H1 (cell line): Measurements from ENCODE around the gene UBXN11.

Experiments
- CEBPB ChIP-seq: IDR thresholded peaks from 2 replicates; pipeline ENCODE4 v1.6.1; 2012; ENCODE audit warnings: low read depth, low read length
- CTCF ChIP-seq, 3 experiments: IDR thresholded peaks; 1 replicate in 2 of 3; 2 replicates in 1 of 3; pipeline versions ENCODE4 v1.5.1 to v1.6.1; 2011; ENCODE audit warnings: low read length in 3 of 3, mild to moderate bottlenecking in 3 of 3, inconsistent platforms in 2 of 3, low read depth in 1 of 3, moderate library complexity in 1 of 3; ENCODE audit not compliant: insufficient read depth in 1 of 3; ENCODE audit errors: control extremely low read depth in 1 of 3
- EZH2 ChIP-seq: fragments of 200-600 bp; sonication (generic); IDR thresholded peaks from 2 replicates; pipeline ENCODE4 v1.7.1; 2012; ENCODE audit warnings: low read depth, mild to moderate bottlenecking, moderate library complexity, low read length, inconsistent platforms; ENCODE audit not compliant: severe bottlenecking
- JUN ChIP-seq: IDR thresholded peaks from 2 replicates; pipeline ENCODE4 v1.6.1; 2011; ENCODE audit warnings: low read depth, mild to moderate bottlenecking, improper control_type of control experiment, low read length
- POLR2AphosphoS5 ChIP-seq: IDR thresholded peaks from 2 replicates; pipeline ENCODE4 v1.6.1; 2011; ENCODE audit warnings: low read depth, low read length

GRCh38 chr1:26283871-26284596 is 22.4 kb downstream of the UBXN11 start:
- TF ChIP-seq EZH2 (no peak), CTCF (IDR thresholded peaks at IDR 0.05; ENCODE audit: control extremely low read depth in 1 of 3, insufficient read depth in 1 of 3, low read depth in 1 of 3, low read length in 3 of 3) (no peak), JUN (no peak), POLR2AphosphoS5 (no peak), CEBPB (peak; percentile 84)
